ENCODE data around the gene ZCWPW2.
A peak's percentile ranks its signal among the peaks of the same experiment; 100 is the strongest.

The ZCWPW2 gene, protein sequence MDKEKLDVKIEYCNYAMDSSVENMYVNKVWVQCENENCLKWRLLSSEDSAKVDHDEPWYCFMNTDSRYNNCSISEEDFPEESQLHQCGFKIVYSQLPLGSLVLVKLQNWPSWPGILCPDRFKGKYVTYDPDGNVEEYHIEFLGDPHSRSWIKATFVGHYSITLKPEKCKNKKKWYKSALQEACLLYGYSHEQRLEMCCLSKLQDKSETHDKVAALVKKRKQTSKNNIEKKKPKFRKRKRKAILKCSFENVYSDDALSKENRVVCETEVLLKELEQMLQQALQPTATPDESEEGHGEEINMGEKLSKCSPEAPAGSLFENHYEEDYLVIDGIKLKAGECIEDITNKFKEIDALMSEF

DNA sequence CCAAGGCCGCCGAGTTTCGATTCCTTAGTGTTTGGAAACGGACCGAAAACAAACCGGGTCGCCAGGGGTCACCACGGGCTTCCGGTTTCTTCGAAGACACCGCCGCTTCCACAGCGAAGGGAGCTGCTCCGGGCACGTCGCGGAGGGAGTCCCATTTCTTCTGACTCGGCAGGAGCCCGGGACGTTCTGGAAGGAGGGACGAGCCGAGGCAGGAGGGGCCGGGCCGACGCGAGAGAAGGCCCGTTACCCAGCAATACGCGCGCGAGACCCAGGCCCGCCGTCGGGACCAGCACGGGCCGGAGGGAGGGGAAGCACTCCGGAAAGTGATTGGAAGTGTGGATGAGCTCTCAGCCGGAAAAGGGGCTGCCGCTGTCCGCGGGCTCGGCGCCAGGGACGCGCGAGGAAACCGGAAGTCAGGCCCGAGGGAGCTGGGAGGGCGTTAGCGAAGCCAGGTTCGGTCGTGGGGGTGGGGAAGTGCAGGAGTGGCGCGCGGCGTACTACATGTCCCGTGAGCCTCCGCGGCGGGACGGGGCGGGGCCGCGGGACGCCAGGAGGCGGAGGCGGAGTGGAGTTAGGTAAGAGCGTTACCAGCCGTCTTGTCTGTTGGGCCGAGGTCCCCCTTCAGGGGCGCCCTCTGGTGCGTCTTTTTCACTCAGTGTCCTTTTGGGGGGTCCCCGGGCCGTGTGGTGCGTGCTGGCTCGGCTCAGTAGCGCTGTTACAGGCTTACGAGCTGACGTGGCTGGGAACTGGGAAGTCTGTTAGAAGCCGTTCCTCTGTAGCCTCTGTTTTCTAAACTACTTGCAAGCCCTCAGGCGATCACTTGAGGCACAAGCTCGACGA lies at the start of gene ZCWPW2, which contains the start of gene AZI2:
Gene ZCWPW2, plus strand, starts transcription at position 93 of the 840 bp plus-strand sequence. CDS start 64,348 bp downstream, outside the sequence.
Gene AZI2, minus strand, starts transcription at position 196 of the 840 bp plus-strand sequence. CDS start 8,207 bp downstream, outside the sequence.
- DNase-seq (ENCODE audit: low spot score) = peak; percentile 94

DNA sequence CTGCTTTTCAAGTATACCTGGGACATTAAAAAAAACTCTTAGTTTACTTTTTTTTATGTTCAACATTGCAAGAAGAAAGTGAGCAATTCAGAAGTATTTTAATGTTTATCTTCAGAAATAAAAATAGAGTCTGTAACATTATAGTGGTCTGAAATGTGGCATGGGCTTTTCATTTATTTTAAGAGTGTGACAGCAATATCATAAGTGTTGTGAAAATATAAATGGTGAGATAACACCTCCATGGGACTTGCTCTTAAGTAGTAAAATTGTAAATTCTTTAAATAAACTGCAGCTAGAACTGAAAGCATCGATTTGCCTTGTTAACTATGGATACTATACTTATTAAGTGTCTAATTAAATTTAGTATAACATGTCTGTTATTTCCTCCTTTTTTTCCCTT lies 48.8 kb upstream of the ZCWPW2 start:
- DNase-seq (ENCODE audit: low spot score) = no peak

DNA sequence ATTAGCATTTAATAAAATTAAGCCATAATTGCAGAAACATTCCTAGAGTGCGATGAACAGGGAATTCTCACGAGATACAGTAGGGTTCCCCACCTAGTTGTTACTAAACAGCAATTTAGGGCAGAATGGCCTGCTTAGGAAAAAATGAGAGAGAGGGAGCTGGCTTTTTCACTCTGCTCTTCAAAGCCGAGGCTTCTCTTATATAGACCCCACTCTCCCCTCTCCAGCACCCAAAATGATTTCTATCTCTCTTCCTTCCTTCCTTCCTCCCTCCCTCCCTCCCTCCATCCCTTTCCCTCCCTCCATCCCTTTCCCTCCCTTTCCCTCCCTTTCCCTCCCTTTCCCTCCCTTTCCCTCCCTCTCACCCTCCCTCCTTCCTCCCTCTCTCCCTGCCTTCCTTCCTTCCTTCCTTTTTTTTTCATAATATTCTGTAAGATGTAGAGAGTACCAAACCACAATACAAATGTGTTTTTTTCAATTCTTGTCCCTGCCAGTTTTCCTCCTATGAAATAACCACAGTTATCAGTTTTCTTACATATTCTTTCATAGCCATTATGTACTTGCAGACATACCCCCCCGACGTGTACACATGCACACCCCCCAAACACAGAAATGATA lies 48.1 kb upstream of the ZCWPW2 start:
- no peak for DNase-seq (ENCODE audit: low spot score)

DNA sequence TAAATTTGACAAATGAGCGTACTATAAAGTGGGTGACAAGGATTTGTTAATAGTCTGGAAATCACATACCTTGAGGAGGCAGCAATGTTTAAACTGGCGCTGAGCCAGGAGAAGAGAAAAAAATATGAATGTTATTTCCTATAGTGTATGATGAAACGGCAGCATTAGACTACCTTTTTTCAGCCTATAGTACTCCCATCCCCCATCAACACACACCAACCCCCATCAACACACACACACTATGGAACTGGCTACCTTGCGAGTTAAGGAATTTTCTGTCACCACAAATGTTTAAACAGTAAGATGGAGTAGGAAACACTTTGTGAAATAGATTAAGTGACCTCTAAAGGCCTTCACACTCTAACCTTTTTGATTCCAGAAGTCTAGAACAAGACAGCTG lies 46.8 kb upstream of the ZCWPW2 start:
- no peak for DNase-seq (ENCODE audit: low spot score)

DNA sequence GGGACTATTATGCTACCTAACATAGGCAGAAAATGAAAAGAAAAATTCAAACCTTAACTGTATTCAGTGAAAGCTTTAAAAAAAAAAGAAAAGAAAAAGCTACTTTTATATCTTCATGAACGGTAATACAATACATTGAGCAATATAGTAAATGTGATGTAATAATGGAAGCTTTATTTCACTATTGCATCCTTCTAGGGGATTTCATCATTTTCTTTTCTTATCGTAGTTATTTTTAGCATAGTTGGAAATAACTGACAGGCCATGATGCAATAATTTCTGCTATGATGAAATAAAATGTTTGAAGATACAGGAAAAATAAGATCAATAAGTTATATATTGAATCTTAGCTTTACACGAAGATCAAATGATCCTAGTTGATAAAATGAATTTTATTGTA lies 40.3 kb upstream of the ZCWPW2 start:
- DNase-seq (ENCODE audit: low spot score) = no peak

DNA sequence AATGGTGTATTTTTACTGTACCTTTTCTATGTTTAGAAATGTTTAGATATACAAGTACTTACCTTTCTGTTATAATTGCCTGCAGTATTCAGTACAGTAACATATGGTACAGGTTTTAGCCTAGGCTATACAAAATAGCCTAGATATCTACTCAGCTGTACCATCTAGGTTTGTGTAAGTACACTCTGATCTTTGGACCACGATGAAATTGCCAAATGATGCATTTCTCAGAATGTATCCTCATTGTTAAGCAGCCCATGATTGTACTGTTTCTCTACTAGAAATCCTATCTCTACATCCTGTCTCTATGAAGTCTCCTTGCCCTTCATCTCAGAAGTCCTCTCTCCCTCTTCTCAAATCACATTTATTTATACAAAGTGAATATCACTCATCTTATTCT lies 32.8 kb upstream of the ZCWPW2 start:
- no peak for DNase-seq (ENCODE audit: low spot score)

DNA sequence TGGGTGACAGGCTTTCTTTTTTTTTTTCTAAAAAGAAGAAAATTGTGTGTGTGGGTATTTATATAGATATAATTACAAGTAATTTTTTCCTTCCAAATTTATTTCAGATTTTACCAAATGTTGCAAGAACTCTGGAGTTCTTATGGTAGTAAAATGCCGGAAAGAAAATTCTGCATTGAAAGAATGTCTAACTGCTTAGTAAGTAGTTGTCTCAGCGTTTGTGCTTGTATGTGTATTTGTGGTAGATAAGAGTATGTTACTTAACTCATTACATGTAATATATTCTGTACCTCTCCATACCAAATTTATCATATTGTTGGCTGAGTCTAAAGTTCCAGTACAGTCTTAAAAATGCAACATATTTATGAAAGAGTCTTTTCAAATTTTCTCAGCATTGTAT lies 32.3 kb upstream of the ZCWPW2 start:
- no peak for DNase-seq (ENCODE audit: low spot score)

DNA sequence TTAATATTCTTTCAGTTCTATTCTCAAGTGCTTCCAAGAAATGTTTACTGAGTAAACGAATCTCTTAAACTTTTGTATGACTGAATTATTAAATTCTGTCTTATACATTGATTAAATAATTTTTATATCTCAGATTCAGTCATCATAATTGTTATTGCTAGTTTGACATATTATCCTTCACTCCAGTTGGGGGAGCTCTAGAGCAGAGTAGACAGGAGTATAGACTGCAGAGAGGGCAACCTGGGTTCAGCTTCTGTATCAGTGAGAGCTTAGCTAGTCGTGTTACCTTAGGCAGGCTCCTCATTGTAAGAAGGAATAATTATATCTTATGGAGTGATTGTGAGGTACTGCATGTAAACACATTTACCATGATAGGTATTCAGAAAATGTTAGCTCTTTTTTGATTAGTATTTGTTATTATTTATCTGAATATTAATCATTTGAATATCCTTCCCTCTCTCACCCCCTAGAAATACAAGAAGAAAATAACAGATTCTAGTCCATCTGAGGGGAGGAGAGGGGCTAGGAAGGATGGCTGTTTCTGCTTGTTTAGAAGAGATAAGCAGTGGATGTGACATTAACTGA lies 31.0 kb upstream of the ZCWPW2 start:
- DNase-seq (ENCODE audit: low spot score) = peak; percentile 73

DNA sequence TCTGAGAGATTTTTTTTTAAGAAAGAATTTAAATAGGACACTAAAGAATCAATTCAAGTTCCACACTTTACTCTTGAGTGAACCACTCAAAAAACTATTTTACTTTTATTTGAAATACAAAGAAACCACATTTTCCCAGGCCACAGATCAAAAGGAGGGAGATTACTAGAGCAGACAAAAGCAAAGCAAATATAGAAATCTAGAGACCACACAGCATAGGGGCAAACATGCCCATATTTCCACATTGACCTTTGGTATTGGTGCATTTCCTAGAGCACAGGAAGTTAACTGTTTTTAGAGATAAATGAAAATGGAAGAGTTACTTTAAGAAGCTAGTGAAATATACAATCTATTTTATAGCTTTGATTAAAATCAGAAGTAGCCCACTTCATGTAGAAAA lies 27.5 kb upstream of the ZCWPW2 start:
- DNase-seq (ENCODE audit: low spot score) = no peak

DNA sequence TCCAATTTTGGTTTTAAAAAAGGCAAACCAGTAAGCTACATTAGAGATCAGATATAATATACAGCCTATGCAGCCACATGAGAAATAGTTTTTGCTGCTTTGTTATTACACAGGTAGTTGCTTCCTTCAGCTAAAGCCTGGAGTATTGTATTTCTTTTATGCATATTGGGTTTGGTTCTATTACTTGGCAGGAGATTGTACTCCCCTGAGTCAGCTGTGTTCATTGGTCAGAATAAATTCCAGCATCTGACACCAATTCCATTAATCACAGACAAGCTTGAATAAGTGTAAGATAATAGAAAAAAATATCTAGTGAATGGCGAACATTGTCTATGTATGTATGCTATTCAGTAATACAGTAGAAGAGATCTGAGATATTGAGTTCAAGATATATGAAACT lies 26.1 kb upstream of the ZCWPW2 start:
- no peak for DNase-seq (ENCODE audit: low spot score)

DNA sequence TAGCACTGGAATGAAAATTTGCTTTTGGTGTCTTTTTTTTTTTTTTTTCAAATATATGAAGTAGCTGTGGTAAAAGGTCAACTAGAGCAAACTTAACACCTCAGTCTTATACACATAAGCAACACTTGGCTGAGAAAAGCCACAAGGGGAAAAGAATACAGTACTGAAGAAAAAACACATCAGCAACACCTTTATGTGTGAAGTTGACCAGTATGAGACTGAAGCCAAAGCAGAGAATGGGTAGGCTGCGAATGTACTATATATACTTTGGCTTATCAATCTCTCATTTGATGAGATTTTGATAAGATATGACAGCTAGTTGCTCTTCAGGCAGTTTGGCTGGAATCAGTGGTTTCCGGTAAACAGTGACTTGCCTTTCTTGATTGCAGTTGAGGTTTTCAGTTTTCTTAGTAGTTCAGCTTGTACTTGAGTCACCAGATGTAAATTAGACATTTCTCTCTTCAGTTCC lies 22.0 kb upstream of the ZCWPW2 start:
- no peak for DNase-seq (ENCODE audit: low spot score)

DNA sequence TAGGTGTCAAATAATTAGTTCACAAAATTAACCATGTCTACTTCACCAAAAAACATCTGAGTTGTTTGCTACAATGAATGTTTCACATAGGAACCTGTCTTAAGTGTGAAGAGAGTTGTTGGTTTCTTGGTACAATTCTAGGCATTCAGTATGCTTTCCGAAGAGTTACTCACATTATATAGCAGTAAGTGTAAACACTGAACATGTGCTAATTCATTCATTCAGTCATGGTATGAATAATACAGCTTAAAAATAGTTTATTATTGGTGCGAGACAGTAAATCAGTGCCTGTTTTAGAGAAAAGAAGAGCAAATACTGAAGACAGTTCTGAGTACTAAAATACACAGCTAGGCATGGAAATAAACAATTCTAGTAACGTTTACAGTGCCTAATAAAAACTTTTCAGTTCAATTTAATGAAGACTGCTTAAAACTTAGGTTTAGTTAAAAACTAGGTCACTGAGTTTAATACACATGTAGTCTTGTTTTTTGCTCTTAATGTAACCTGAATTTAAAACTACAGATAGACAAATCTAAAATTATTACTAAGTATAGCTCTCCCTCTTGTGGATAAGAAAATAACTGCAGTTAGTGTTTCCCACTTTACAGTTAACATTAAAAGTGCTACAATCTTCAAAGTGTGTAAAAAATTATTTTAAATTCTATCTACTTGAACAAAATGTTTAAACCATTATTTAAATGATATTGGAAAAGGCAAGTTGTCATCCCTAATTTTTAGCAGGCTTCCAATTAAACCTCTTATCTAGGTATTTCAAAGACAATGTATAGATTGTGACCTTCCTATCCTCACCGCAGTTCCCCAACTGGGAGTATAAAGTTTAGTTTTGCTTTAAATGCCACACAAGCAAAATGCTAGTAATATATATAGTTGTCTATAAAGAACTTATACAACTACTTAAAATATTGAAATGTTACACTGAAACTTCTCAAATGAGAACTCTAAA lies 20.1 kb upstream of the ZCWPW2 start:
- peak; percentile 63 for DNase-seq (ENCODE audit: low spot score)

DNA sequence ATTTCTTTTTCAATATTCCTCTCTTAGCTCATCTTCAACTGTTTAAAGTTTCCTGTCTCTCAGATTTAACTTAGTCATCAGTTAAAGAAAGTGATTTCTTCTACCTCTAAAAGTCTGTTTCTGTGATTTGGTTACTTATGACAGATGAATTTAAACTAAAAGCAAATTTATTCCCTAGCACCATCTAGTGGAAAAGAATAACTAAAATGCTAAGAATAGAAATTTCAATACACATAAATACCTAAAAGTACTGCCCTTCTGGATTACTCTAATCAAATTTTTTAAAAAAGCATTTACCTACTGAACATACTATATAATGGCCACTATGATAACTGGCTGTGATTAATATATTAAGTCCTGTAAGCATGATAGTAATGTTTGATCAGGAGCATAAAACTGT lies 14.0 kb upstream of the ZCWPW2 start:
- DNase-seq (ENCODE audit: low spot score) = no peak

DNA sequence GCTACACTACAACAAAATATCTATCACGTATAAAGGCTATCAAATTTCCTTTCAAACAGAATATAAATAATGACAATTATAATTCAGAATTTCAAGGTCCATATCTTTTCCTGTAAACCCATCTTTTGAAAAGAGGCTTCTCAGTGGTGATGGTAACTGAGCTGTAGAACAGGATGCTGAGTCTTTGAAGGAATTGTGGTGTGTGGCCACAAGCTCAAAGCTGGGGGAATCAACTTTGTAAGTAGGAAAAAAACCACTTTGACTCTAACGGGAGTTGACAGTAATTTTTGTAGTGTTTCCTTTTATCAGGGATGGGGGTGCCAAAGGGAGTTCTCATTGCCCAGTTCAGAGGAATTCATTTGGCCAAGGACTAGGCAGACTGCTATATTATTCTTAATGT lies 13.3 kb upstream of the ZCWPW2 start:
- no peak for DNase-seq (ENCODE audit: low spot score)

DNA sequence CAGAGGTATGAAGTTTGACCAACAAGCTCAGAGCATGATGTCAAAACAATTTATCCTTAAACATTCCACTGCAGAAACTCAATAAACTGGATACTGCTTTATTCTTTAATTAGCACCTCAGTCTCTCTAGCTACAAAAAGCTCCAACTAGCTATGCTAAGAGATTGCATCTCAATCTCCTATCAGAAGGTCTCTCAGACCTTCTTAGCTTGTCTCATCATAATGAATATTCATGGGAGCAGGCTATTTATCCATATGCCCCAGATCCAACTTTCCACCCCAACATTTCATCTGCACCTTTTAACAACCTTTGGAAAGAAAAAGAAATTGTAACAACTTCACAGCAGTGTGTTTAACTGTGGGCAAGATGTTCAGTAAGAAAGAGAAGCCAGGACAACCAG lies 11.3 kb upstream of the ZCWPW2 start:
- no peak for DNase-seq (ENCODE audit: low spot score)

DNA sequence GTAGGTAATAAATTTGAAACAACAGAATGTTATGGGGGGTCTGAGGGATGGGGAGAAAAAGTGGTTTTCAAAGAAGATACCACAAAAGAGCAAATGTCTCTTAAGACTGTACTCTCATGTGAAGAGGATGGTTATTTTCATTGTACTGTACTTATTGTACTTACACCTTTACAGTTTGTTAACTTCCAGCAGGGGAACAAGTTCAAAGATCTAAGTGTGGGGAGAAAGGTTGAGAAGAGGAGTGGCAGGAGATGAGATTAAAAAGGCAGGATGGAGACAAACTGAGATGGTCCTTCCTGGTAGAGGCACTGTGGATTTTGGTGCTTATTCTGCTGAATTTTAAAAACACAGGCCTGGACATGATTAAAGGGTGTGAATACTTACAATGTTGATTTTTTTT lies 5.4 kb upstream of the ZCWPW2 start:
- no peak for DNase-seq (ENCODE audit: low spot score)

DNA sequence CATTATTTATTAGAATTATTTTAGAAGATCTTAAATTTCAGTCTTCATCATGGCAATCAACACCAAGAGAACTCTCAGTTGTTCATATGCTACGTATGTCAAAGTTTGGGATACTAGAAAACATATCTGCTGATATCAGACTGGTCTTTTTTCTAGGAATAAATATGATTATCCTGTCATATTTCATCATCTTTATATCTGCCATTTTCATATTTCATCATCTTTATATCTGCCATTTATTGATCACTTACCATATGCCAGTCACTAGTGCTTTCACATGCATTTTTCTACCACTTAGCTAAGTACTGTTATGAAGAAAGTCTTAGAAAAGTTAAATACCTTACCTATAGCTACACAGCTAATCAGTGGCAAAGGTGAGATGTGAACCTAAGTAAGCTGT lies 2.8 kb upstream of the ZCWPW2 start:
- no peak for DNase-seq (ENCODE audit: low spot score)

DNA sequence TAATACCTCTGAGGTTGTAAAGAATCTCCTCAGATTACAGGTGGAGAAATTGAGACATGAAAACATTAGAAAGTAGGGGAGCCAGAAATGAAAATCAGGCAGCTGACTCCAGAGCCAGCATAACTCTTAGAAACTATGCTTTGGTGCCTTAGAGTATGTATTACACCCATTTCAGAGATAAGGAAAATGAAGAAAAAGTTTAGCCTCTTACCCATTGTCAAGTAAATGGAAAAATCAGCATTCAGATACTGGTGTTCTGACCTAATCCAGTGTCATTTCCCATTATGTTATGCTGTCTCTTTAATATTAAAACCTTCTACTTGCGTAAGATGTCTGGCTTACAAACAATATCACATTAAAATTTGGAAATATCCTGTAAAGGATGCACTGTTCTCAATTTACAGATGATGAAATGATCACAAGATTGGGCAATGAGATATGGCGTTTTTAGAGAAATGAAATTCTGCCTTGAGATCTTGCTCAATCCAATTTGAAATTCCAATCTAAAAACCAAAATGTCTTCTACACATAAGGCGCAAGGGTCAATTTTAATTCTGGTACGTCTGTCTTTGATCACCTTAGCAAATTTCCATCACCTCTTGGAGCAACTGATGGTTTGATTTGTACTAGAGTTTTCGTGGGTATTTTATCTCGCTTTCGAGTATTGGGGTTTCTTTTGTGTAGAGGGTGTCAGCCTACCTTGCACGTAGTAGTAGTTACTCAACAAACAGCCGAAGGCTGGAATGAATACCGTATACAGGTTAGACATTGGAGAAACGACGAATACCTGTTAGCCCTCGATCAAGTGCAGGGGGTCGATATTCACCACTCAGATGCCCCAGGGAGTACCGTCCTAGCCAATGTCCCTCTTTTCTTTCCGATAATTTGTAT lies 902 bp upstream of the ZCWPW2 start:
- peak; percentile 21 for DNase-seq (ENCODE audit: low spot score)

DNA sequence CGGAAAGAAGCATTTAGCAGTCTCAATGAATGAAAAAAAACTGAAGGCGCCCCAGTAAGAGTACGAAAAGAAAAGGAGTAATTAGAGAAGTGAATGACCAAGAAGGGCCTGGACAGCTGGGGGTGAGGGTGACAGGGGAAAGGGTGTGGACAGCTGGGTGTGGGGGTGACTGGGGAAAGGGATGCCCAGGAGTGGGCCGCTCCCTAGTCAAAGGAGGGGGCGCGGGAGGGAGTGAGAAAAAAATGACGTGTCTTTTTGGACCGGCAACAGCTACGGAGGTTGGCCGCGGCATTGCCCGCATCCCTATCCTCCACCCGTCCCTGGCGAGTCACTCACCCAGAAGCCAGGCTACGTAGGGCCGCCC lies 274 bp upstream of the ZCWPW2 start:
- no peak for DNase-seq (ENCODE audit: low spot score)

DNA sequence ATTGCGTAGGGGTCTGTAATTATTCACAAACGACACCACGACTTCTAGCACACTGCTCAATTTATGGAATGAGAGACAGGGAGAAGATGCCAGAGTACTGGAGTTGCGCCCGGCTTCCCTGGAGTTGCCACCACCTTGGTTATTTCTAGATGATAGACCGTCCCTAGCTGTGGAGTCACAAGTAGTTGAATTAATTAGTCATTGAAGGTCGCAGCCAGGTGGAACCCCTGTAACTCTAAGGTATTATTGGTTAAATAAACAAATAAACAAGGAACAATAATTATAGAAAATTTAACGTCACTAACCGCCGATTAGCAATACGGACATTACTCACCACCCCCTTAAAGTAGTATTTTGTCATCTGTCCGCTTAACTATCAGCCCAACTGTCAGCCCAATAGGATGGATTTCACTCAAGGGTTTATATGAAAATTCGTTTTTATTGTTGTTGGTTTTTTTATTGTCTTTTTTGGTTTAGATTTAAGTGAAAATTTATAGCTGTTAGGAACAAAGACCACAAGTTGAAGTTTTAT lies 1.0 kb downstream of the ZCWPW2 start:
- peak; percentile 7 for DNase-seq (ENCODE audit: low spot score)

Data from hematopoietic multipotent progenitor cell treated with erythropoietin and hydrocortisone succinate and interleukin-3 and kit ligand, for 17 days (in vitro differentiated cells).